ENCODE results near the gene TMEM61.

The TMEM61 gene

GRCh38 chr1:54978528-54979326 is 1.7 kb upstream of the TMEM61 start:
- Histone ChIP-seq H3K4me3 (no peak overlapping the region), H3K9ac (ENCODE audit: insufficient read length) (no peak overlapping the region), H3K36me3 (ENCODE audit: insufficient read depth, low read length) (no peaks in the 10 kb centered on the region), H3K9me3 (ENCODE audit: low read depth, low read length) (no peaks in the 10 kb centered on the region), H3K27ac (no peak overlapping the region)
- no peak for DNase-seq (ENCODE audit: low read depth, low spot score)
- TF ChIP-seq POLR2AphosphoS5 (IDR thresholded peaks at IDR 0.05; ENCODE audit: borderline replicate concordance, low read depth, low read length): no peak
- no peak for TF ChIP-seq EZH2 (IDR thresholded peaks at IDR 0.05)
- no peak for TF ChIP-seq FOXP2 (optimal IDR thresholded peaks at IDR 0.05; ENCODE audit: control extremely low read depth, extremely low read length, insufficient read depth)

DNA sequence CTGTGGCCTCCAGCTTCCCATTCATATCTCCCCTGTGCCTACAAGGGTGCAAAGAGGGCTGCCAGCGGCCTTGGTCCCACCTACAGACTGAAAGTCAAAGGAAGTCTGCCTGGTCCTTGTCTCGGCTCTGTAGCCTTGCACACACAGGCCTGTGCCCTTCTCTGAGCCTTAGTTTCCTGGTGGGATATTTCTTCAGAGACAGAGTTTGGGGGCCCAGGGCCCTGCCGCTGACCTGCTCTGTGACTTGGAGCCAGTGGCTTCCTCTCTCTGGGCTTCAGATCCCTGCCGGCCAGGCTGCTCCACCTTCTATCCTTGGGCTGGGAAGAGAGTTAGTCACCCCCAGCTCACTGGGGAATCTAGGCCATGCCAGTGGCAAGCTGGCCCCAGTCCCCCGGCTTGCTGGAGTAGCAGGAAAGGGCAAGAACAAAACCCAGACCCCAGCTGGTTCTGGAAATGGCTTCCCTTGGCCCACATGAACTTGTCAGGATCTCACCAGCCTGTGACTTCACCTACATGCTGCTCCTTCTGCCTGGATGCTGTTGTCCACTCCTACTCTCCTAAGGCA is 1.0 kb upstream of the TMEM61 start:
- no peak for DNase-seq (ENCODE audit: low read depth, low spot score)
- Histone ChIP-seq H3K9ac (ENCODE audit: insufficient read length) (no peak overlapping the region), H3K4me3 (no peak overlapping the region), H3K27ac (no peak overlapping the region), H3K36me3 (ENCODE audit: insufficient read depth, low read length) (no peaks in the 10 kb centered on the region), H3K9me3 (ENCODE audit: low read depth, low read length) (no peaks in the 10 kb centered on the region)
- TF ChIP-seq EZH2 (IDR thresholded peaks at IDR 0.05): no peak
- no peak for TF ChIP-seq FOXP2 (optimal IDR thresholded peaks at IDR 0.05; ENCODE audit: control extremely low read depth, extremely low read length, insufficient read depth)
- TF ChIP-seq POLR2AphosphoS5 (IDR thresholded peaks at IDR 0.05; ENCODE audit: borderline replicate concordance, low read depth, low read length): no peak

- no peak for DNase-seq (ENCODE audit: low read depth, low spot score)
- Histone ChIP-seq H3K4me3 (no peak overlapping the region), H3K9ac (ENCODE audit: insufficient read length) (no peak overlapping the region), H3K27ac (no peak overlapping the region), H3K36me3 (ENCODE audit: insufficient read depth, low read length) (no peaks in the 10 kb centered on the region), H3K9me3 (ENCODE audit: low read depth, low read length) (no peaks in the 10 kb centered on the region)
- TF ChIP-seq EZH2 (IDR thresholded peaks at IDR 0.05): no peak
- TF ChIP-seq POLR2AphosphoS5 (IDR thresholded peaks at IDR 0.05; ENCODE audit: borderline replicate concordance, low read depth, low read length): no peak
- TF ChIP-seq FOXP2 (optimal IDR thresholded peaks at IDR 0.05; ENCODE audit: control extremely low read depth, extremely low read length, insufficient read depth): no peak
These were observed 341 bp upstream of the TMEM61 start for GRCh38 chr1:54980046-54980527.

GRCh38 chr1:54981466-54981865 is 1.0 kb downstream of the TMEM61 start:
- H3K9ac ChIP-seq (ENCODE audit: insufficient read length): no peak overlapping the region
- no peaks in the 10 kb centered on the region for H3K36me3 ChIP-seq (ENCODE audit: insufficient read depth, low read length)
- no peak for DNase-seq (ENCODE audit: low read depth, low spot score)
- H3K27ac ChIP-seq: no peak overlapping the region
- H3K4me3 ChIP-seq: no peak overlapping the region
- H3K9me3 ChIP-seq (ENCODE audit: low read depth, low read length): no peaks in the 10 kb centered on the region
- TF ChIP-seq EZH2 (IDR thresholded peaks at IDR 0.05) (no peak), POLR2AphosphoS5 (IDR thresholded peaks at IDR 0.05; ENCODE audit: borderline replicate concordance, low read depth, low read length) (no peak), FOXP2 (optimal IDR thresholded peaks at IDR 0.05; ENCODE audit: control extremely low read depth, extremely low read length, insufficient read depth) (no peak)

DNA sequence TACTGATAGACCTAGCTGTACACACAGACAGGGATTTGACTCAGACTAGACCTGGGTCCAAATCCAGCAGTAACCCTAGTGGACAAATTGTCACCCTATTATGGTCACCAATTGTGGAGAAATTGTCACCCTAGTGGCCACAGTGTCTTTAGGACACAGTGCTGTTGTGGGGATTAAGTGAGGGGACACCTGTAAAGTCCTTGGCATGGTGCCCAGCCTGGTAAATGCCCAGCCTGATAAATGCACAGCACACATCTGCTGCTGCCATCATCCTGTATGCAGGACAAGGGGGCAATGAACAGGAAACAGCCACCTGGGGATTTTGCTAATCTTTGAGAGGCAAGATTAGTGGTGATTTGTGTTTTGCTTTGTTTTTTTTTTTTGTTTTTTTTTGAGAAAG is 2.3 kb downstream of the TMEM61 start:
- DNase-seq (ENCODE audit: low read depth, low spot score): no peak
- Histone ChIP-seq H3K27ac (no peak overlapping the region), H3K4me3 (no peak overlapping the region), H3K9ac (ENCODE audit: insufficient read length) (no peak overlapping the region), H3K9me3 (ENCODE audit: low read depth, low read length) (no peaks in the 10 kb centered on the region), H3K36me3 (ENCODE audit: insufficient read depth, low read length) (no peaks in the 10 kb centered on the region)
- TF ChIP-seq EZH2 (IDR thresholded peaks at IDR 0.05) (no peak), POLR2AphosphoS5 (IDR thresholded peaks at IDR 0.05; ENCODE audit: borderline replicate concordance, low read depth, low read length) (no peak), FOXP2 (optimal IDR thresholded peaks at IDR 0.05; ENCODE audit: control extremely low read depth, extremely low read length, insufficient read depth) (no peak)

GRCh38 chr1:54984131-54984842 is 3.9 kb downstream of the TMEM61 start:
- no peaks in the 10 kb centered on the region for H3K36me3 ChIP-seq (ENCODE audit: insufficient read depth, low read length)
- H3K4me3 ChIP-seq: no peak overlapping the region
- H3K9ac ChIP-seq (ENCODE audit: insufficient read length): no peak overlapping the region
- H3K27ac ChIP-seq: no peak overlapping the region
- DNase-seq (ENCODE audit: low read depth, low spot score): no peak
- H3K9me3 ChIP-seq (ENCODE audit: low read depth, low read length): no peaks in the 10 kb centered on the region
- no peak for TF ChIP-seq EZH2 (IDR thresholded peaks at IDR 0.05)
- no peak for TF ChIP-seq POLR2AphosphoS5 (IDR thresholded peaks at IDR 0.05; ENCODE audit: borderline replicate concordance, low read depth, low read length)
- TF ChIP-seq FOXP2 (optimal IDR thresholded peaks at IDR 0.05; ENCODE audit: control extremely low read depth, extremely low read length, insufficient read depth): no peak

DNA sequence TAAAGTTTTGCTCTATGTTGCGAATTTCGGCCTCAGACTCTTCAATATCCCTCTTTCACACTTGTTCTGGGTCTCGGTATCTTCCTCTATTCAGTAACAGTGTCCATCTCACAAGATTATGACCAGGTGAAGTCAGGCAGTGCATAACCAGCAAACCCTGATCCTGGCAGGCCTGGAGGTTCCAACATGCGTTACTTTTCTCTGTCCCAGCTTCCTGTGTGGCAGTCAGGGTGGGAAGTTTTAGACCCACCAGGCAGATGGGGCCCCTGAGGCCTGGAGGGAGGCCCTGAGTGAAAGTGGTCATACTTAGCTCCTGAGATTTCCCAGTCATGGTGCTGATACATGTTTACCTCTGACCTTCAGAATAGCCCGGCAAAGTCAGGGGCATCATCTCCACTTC is 5.1 kb downstream of the TMEM61 start:
- DNase-seq (ENCODE audit: low read depth, low spot score): no peak
- TF ChIP-seq POLR2AphosphoS5 (IDR thresholded peaks at IDR 0.05; ENCODE audit: borderline replicate concordance, low read depth, low read length) (no peak), FOXP2 (optimal IDR thresholded peaks at IDR 0.05; ENCODE audit: control extremely low read depth, extremely low read length, insufficient read depth) (no peak), EZH2 (IDR thresholded peaks at IDR 0.05) (no peak)
- no peaks in the 10 kb centered on the region for H3K9me3 ChIP-seq (ENCODE audit: low read depth, low read length)
- no peak overlapping the region for H3K4me3 ChIP-seq
- no peak overlapping the region for H3K9ac ChIP-seq (ENCODE audit: insufficient read length)
- H3K27ac ChIP-seq: no peak overlapping the region
- H3K36me3 ChIP-seq (ENCODE audit: insufficient read depth, low read length): no peaks in the 10 kb centered on the region

DNA sequence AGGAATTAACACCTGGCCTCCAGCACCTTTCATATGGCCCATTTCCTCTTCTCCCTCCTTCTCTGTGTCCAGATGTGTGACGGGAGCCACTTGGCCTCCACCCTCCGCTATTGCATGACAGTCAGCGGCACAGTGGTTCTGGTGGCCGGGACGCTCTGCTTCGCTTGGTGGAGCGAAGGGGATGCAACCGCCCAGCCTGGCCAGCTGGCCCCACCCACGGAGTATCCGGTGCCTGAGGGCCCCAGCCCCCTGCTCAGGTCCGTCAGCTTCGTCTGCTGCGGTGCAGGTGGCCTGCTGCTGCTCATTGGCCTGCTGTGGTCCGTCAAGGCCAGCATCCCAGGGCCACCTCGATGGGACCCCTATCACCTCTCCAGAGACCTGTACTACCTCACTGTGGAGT is 5.6 kb downstream of the TMEM61 start:
- Histone ChIP-seq H3K27ac (no peak overlapping the region), H3K4me3 (no peak overlapping the region), H3K9me3 (ENCODE audit: low read depth, low read length) (no peaks in the 10 kb centered on the region), H3K36me3 (ENCODE audit: insufficient read depth, low read length) (no peaks in the 10 kb centered on the region), H3K9ac (ENCODE audit: insufficient read length) (no peak overlapping the region)
- DNase-seq (ENCODE audit: low read depth, low spot score): no peak
- TF ChIP-seq EZH2 (IDR thresholded peaks at IDR 0.05) (no peak), FOXP2 (optimal IDR thresholded peaks at IDR 0.05; ENCODE audit: control extremely low read depth, extremely low read length, insufficient read depth) (no peak), POLR2AphosphoS5 (IDR thresholded peaks at IDR 0.05; ENCODE audit: borderline replicate concordance, low read depth, low read length) (no peak)
